Hematopoietic multipotent progenitor cell (in vitro differentiated cells): Measurements from ENCODE around the gene HTR3B. TPM values are rescaled to one million over a fixed set of nuclear protein-coding genes. Genes with fewer than 3 reads are reported as not detected.

ENCODE experiments used
- DNase-seq, 3 donors: peaks; one replicate each; pipeline ENCODE4 v3.0.0-alpha.2; 2011 to 2015; ENCODE audit warnings: low read depth in 2 of 3, low spot score in 2 of 3
- small RNA-seq: library from RNA; depleted of rRNA; stranded (forward); fragments of <200 nt; gene quantifications from one replicate; pipeline ENCODE3, GENCODE V24; 2012
- total RNA-seq: library from RNA; depleted of rRNA; stranded (reverse); fragments of >200 nt; gene quantifications from one replicate; pipeline ENCODE4 v1.2.3, GENCODE V29; 2012

Gene HTR3B
- total RNA-seq, 1 donor = not detected

GRCh38 chr11:113986351-113987140 lies 82.0 kb downstream of the HTR3B start:
- DNase-seq = no peak

DNA sequence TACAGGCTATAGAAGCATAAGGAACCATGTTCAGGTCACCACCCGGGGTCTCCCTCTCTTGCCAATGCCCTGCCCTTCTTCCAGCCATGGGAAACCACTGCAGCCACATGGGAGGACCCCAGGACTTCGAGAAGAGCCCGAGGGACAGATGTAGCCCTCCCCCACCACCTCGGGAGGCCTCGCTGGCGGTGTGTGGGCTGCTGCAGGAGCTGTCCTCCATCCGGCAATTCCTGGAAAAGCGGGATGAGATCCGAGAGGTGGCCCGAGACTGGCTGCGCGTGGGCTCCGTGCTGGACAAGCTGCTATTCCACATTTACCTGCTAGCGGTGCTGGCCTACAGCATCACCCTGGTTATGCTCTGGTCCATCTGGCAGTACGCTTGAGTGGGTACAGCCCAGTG lies 84.8 kb downstream of the HTR3B start:
- DNase-seq = no peak

DNA sequence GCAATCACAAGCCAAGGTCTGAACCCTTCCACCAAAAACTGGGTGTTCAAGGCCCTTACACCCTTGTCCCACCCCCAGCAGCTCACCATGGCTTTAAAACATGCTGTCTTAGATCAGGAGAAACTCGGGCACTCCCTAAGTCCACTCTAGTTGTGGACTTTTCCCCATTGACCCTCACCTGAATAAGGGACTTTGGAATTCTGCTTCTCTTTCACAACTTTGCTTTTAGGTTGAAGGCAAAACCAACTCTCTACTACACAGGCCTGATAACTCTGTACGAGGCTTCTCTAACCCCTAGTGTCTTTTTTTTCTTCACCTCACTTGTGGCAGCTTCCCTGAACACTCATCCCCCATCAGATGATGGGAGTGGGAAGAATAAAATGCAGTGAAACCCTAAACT lies 85.3 kb downstream of the HTR3B start:
- DNase-seq = no peak

DNA sequence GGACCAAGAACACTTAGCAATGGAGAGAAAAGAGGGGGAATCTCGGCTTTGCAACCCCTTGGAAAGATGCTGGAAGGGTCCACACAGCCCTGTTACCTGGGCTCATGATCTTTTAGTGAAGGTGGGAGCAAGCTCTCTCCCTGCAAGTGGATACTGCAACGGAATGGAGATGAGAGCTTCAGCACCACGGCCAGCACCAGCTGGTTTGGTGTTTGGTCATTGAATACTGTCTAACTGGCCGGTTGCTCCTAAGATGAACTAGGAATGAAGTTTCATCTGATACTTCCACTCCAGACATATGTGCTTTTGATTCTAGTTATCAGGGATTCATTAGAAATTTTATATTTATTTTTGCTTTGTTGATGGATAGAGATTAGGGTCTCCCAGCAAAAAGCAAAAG lies 86.6 kb downstream of the HTR3B start:
- peak in 2 of 3 donors; percentile 24 to 62 for DNase-seq

DNA sequence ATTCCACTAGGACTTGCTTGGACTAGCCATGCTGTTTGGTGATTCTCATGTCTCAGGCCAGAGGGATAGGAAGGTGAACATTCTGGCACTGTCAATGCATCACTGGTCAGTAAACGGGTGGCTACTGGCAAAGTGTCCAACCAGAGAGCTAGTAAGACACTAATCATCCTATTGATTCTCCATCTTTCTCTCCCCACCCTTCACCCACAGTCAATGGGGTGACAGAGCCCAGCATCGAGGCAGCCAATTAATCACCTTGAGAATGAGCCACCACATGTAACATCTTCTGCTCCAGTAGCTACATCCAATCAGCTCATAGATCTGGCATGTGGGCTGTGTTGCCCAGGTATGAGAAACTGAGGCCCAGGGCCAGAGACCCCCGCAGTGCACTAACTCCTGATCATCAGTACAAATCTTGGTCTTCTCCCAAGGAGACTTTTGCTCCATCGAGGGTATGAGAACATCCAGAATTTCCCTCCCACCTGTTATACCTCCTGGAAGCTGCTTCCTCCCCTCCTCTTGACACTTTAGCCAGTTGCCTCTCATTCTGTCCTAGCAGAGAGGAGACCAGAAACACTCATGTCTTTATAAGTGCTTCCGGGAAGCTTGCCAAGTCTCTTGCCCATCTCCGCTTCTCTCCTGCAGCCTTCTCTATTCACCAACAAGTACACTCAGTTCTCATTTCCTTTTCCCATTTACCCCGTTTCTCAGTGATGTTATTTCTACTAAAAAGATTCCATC lies 87.3 kb downstream of the HTR3B start:
- DNase-seq = no peak

DNA sequence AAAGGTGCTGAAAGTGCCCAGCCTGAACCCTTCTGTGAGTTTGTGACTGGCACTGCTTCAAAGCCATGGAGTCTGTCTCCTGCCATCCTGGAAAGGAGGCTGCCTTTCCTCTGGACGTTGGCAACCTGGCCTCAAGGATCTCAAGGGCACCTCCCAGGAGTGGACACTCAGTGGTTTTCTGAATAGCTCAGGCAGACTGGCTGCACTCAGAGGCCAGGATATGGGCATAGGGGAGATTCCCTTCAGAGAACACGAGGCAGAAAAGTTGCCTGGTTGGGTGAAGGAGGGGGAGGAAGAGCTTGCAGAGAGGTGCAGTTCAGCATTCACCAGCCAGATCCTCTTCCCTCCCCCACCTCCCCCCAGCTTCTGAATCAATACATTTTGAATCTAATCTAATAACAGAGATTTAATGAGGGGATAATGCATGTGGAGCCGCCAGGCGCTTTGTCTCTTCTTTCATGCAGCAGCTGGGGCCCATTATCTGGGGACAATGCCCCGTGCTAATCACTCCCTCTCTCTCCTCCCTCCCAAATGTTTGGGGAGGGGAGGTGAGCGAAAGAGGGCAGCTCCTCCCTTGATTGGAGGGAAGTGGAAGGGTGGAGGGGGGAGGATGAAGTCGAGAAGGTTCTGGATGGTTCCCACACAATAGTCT lies 88.0 kb downstream of the HTR3B start:
- no peak for DNase-seq

DNA sequence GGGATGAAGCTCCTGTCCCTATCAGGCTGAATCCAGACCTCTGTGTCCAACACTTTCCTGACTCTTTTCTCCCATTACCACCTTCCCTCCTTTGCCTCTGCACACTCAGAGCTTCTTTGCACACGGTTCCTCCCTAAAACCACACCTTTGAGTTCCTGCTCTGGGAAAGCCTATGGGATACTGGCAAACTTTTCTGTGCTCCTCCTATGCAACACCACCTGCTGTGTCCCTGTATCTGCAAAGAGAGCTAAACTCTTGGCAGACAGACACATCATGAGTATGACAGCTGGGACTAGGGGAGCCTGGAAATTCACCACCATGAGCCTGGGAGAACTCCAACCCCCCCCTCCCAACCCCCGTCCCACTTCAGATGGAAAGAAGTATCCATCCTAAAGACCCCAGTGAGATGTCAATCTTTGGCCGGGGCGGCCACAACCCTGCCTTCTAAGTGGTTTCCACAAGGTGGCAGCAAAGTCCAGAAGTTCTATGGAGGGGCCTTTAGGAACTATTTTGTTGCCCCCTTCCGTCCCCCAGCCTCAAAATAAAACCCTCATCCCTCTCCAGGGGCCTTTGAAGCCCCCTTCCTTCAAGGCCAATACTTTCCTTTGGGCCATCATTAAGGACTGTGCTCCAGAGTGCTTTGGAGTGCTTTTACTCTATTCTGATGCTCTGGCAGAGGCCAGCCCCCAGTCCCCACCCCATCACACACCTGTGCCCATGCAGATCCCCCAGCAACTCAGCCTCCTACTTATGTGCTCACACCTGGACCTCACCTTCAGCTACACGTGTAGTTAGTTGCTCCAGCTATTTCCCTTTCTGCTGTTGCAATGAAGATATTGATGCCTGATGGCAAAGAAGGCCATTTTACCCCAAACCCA lies 89.7 kb downstream of the HTR3B start:
- peak in 2 of 3 donors; percentile 12 to 46 for DNase-seq

Small RNA genes lying within 50 kb of the gene (small RNA-seq; reads per million reads assigned to genes)
- not detected for gene RNU6-1107P

Other genes starting within 250 kb of the HTR3B start
- gene TMPRSS5, start 198.5 kb upstream of the HTR3B start, total RNA-seq = 0.27 TPM
- gene ZW10, start 131.1 kb upstream of the HTR3B start, total RNA-seq = 9.4 TPM
- gene CLDN25, start 125.0 kb upstream of the HTR3B start, total RNA-seq = not detected
- gene USP28, start 29.2 kb upstream of the HTR3B start, total RNA-seq = 5.9 TPM
- under 0.01 TPM for gene HTR3A, start 70.3 kb downstream of the HTR3B start, total RNA-seq
- 91.6 TPM for gene ZBTB16, start 154.9 kb downstream of the HTR3B start, total RNA-seq